RPMI8226 (cell line): ENCODE measurements around the gene IMP4.

Experiments used
- DNase-seq: peaks from one replicate; pipeline ENCODE4 v3.0.0-alpha.2; 2015

IMP4 gene

GRCh38 chr2:130378898-130379214 lies 36.2 kb downstream of the IMP4 start:
- no peak for DNase-seq

- no peak for DNase-seq
Observed at GRCh38 chr2:130380096-130380934, 37.6 kb downstream of the IMP4 start.

- DNase-seq = no peak
Observed at GRCh38 chr2:130381145-130381544, 38.4 kb downstream of the IMP4 start.

- DNase-seq = no peak
Observed at GRCh38 chr2:130381619-130382018, 38.9 kb downstream of the IMP4 start.

- no peak for DNase-seq
Observed at GRCh38 chr2:130382313-130382917, 39.7 kb downstream of the IMP4 start.

- DNase-seq = peak; percentile 90
Observed at GRCh38 chr2:130385709-130386108, 43.0 kb downstream of the IMP4 start.

- DNase-seq = no peak
Observed at GRCh38 chr2:130387071-130387400, 44.3 kb downstream of the IMP4 start.

- DNase-seq = peak; percentile 83
Observed at GRCh38 chr2:130387804-130388203, 45.1 kb downstream of the IMP4 start.

GRCh38 chr2:130388221-130388907 lies 45.7 kb downstream of the IMP4 start:
- no peak for DNase-seq

- DNase-seq = no peak
Observed at GRCh38 chr2:130389358-130389757, 46.7 kb downstream of the IMP4 start.

- no peak for DNase-seq
Observed at GRCh38 chr2:130389783-130390182, 47.1 kb downstream of the IMP4 start.

- DNase-seq = peak; percentile 22
Observed at GRCh38 chr2:130390460-130391057, 47.9 kb downstream of the IMP4 start.

GRCh38 chr2:130391058-130391871 lies 48.6 kb downstream of the IMP4 start:
- DNase-seq = peak; percentile 90

- DNase-seq = peak; percentile 44
Observed at GRCh38 chr2:130391872-130392670, 49.4 kb downstream of the IMP4 start.

GRCh38 chr2:130393318-130393910 lies 50.7 kb downstream of the IMP4 start:
- DNase-seq = peak; percentile 91
